HG02571 (cell line): ENCODE measurements around the gene ZMAT5.
"Not testable (repeated sequence)": the region's sequence is repeated elsewhere in the genome, so short reads cannot be mapped to it uniquely, and the experiment has no call there.

Source experiments
- ATAC-seq: cut with Tn5 transposase; IDR thresholded peaks from one replicate; pipeline ENCODE4 v1.9.1; 2021; ENCODE audit warnings: mild to moderate bottlenecking, moderate library complexity; ENCODE audit not compliant: unreplicated experiment

The ZMAT5 gene

DNA sequence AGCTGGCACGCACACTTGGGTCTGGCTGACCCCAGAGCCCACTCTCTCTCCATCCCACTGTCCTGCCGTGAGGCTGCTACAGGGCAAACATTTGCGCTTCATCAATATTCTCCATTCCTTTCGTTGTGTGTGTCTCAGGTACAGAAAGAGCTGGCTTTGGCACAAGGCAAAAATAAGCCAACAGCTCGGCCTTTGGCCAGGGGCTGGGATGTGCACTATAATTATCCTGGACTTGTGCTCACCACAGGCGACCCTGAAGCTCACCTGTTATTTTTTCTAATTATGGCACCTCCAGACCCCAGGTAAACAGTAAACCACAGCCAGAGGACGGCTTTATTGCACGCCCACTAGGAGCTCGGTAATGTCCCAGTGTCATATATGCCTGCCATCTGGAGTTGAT lies 10.9 kb downstream of the ZMAT5 start:
- ATAC-seq, result no peak

GRCh38 chr22:29754658-29755395 lies 12.0 kb downstream of the ZMAT5 start:
- ATAC-seq, result not testable (repeated sequence)

GRCh38 chr22:29753808-29754657 lies 12.8 kb downstream of the ZMAT5 start:
- ATAC-seq, result no peak

- ATAC-seq, result no peak
These were observed 15.1 kb downstream of the ZMAT5 start for GRCh38 chr22:29751669-29752068.

GRCh38 chr22:29750559-29751538 lies 16.0 kb downstream of the ZMAT5 start:
- no peak for ATAC-seq

GRCh38 chr22:29750029-29750428 lies 16.8 kb downstream of the ZMAT5 start:
- no peak for ATAC-seq

DNA sequence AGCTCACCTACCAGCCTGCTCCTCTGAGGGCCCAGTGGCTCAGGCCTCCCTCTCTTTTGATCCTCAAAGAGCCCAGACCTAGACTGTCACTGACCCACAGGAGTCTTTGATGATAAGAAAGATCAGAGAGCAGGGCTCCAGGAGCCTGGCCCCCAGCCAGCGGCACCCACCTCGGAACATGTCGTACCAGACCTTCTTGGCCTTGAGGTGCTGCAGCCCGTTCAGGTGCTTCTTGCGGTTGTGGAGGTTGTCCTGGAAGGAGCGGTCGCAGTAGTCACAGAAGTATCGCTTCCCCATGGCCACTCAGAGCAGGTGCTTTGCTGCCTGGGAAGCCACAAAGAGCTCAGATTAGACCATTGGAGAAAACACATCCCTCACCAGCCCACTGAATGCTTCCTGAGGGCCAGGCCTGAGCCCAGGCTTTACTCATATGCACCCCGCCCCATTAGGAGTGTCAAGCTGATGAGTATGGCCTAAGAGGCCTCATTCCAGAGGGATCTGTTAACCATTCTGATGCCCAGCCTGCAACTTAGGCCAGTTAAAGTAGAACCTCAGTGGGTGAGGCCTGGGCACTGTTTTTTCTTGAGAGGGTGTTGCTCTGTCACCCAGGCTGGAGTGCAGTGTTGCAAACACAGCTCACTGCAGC lies 18.4 kb downstream of the ZMAT5 start:
- ATAC-seq, result no peak

DNA sequence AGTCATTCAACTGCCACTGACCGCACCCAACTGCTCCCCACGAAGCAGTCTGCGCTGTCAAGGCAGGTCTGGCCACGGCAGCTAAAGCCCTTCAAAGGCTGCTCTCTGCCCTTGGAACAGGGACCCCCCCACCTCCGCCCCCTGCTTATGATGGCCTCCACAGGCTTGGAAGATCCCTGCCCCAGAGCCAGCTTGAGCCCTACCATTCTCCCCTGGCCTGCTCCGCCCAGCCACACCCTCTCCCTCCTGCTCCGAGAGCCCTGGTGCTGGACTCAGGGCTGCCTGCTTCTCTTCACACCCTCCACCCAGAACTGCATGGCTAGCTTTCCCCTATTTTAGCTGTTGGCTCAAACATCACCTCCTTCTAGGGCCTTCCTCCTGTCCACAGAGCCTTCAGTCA lies 19.0 kb downstream of the ZMAT5 start:
- ATAC-seq, result no peak

- no peak for ATAC-seq
These were observed 21.9 kb downstream of the ZMAT5 start for GRCh38 chr22:29744902-29745301.

DNA sequence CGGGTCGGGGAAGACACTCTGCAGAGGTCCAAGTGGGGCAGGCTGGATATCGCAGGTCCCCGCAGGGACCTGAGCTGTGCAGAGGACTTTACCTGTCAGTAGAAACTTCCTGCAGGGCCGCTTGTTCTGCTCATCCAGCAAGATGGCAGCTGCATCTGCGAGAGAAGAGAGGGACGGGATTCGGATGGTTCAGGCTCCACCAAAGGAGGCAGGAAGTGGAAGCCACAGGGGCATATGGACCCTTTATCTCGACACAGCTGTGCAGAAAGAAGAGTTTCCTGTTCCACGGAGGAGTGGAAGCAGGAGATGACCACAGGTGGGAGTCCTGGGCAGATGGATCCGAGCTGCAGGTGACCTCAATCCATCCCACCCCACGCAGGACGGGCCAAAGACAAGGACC lies 24.5 kb downstream of the ZMAT5 start:
- ATAC-seq, result no peak

DNA sequence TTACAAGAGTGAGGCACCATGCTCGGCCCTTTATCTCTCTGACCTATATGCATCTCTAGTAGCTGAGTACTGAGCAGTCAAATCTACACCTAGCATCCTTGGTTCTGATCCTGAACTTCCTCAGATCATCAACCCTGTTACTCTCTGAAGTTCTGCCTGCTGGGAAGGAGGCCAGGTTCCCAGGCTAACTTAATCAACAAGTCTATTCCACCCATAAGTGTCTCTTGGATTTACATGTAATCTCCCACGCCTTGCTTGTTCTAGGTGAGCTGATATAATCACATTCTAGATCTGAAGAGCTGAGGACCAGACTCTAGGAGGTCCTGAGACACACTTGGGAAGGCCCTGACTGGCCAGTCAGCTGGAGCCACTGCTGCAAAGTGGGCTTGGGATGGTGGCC lies 24.9 kb downstream of the ZMAT5 start:
- no peak for ATAC-seq

DNA sequence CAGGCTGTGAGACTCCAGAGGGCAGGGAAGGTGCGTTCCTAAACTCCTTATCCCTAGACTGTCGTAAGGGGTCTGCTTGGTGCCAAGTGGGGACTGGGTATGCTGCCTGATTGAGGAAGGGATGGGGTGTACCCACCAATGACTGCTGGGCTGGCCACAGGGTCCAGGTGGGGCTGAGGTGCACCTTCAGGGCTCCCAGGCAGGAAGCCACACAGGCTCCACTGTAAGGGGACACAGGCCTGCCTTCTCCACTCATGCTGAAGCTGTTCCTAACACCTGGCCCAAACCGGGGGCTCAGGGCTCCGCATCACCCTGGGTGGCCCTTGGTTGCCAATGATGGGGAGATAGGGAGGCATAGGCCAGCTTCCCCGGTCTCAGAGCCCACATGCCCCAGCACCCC lies 26.6 kb downstream of the ZMAT5 start:
- no peak for ATAC-seq

DNA sequence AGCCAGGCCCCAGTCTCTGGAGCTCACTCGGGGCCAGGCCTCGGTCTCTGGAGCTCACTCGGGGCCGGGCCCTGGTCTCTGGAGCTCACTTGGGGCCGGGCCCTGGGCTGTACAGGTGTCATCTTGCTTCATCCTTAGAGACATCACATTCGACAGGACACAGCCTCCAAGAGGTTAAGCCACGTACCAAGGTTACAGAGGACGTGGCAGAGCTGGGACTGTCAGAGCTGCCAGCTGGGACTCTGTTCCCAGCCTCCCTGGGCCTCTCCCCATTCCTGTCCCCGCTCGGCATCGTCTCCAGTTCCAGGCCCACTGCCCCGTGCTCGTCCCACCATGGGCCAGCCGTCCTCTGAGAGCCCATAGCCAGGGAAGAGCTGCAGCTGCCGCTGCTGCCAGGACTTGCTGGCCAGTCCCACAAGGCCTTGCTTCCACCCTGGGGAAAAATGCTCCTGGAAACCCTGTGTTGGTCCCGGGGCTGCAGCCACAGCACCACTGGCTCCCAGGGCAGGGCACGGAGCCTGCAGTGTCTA lies 27.4 kb downstream of the ZMAT5 start:
- ATAC-seq, result no peak

DNA sequence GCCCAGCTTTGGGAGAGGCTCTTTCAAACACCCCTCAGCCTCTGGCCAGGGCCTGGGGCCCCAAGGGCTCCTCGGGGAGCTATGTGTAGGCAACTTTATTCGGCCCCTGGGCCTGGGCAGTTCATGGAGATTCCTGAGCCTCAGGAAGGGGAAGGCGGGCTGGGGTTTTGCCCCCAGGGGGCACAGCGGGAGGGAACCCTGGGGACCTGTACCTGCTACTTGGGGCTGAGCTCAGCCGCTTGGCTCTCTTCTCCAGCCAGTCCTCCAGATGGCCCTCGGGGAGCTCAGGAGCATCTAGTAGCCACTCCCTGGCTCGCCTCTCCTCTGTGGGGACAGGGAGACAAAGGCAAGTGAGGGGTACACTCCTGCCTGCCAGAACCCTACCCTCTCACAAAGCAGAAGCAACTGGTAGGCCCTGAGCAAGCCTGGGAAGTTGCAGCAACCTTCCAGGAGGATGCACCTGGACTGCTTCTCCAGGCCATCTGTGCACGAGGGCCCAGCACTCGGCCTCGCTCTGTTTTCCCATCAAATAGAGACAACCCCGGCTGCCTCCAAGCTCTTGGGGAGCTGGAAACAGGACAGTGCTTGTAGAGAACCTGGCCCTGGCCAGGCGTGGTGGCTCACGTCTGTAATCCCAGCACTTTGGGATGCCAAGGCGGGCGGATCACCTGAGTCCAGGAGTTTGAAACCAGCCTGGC lies 28.5 kb downstream of the ZMAT5 start:
- no peak for ATAC-seq

DNA sequence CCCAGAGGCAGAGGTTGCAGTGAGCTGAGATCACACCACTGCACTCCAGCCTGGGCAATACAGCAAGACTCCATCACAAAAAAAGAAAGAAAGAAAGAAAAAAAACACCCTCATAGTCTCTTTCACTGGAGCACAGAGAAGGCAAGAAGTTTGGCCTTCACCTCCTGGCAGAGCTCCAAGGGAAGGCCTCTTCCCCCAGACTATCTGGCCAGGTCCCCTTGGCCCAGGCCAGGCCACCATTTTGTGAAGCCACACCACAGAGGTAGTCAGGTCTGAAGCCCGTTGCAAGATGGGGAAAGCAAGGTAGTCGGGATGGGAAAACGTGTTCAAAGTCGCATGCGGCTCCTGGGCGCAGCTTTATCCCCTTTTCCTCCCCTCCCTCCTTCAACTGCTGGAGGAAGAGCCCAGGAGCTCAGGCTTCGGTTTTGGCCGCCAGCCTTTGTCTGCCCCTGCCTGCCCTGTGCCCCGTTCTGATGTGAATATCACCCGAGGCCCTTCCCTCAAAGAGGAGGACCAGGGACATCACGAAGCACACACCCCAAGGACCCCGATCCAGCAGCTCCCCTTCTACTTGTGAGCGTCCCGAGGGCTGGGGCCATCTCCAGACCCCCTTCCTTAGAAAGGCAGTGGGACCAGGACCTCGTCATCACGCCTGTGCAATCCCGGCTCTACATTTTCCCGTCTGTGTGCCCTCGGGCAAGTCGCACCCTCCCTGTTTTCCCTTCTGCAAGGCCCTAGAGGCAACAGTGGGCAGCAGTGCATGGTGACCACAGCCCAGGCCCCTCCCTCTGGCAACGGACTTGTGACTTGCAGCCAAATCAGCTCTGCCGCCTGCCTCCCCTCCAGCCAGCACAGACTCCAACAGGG lies 29.3 kb downstream of the ZMAT5 start:
- ATAC-seq, result no peak

- ATAC-seq, result no peak
These were observed 31.4 kb downstream of the ZMAT5 start for GRCh38 chr22:29735416-29735815.

- ATAC-seq, result no peak
These were observed 32.0 kb downstream of the ZMAT5 start for GRCh38 chr22:29734838-29735237.

- no peak for ATAC-seq
These were observed 32.4 kb downstream of the ZMAT5 start for GRCh38 chr22:29734406-29734805.
